Measurements from ENCODE around the gene ATG101.

DNA sequence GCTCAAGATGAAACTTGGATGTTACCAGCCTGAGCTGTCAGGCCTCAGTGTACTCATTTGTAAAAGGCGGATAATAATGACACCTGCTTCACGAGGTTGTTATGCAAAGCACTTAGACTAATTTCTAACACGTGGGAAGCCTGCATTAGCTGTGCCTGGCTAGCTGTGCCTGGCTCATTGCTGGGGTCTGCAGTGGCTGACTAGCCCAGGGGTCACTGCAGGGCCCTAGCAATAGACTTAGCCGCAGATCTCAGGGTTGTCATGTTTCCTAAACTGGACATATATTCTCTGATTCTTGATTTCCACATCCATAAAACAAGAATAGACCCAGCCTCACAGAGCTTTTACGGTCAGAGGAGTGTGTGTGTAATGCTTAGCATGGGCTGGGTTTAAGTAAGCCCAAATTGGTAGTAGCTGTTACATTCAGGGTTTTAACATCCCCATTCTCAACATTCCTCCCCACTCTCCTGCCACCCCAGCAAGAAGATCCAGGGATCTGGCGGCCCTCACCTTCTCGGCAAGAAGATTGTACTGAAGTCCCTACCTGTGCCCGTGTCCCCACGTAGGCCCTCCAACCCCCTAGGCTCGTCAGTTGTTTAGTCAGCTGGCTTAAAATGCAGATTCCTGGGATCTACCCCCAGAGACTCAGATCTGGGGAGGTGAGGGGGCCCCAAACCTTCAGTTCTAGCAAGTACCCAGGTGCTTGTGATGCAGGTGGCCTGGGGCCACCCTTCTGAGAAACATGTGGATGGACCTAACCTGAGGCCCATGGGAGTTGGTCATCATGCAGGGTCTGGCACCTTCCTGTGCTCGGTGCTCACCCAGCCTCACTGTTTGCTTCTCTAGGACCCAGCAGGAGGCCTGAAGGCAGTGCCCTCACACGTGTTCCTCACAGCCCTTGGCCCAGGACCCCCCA, 9.9 kb upstream of the ATG101 start:
- TF ChIP-seq, protein P1, sequence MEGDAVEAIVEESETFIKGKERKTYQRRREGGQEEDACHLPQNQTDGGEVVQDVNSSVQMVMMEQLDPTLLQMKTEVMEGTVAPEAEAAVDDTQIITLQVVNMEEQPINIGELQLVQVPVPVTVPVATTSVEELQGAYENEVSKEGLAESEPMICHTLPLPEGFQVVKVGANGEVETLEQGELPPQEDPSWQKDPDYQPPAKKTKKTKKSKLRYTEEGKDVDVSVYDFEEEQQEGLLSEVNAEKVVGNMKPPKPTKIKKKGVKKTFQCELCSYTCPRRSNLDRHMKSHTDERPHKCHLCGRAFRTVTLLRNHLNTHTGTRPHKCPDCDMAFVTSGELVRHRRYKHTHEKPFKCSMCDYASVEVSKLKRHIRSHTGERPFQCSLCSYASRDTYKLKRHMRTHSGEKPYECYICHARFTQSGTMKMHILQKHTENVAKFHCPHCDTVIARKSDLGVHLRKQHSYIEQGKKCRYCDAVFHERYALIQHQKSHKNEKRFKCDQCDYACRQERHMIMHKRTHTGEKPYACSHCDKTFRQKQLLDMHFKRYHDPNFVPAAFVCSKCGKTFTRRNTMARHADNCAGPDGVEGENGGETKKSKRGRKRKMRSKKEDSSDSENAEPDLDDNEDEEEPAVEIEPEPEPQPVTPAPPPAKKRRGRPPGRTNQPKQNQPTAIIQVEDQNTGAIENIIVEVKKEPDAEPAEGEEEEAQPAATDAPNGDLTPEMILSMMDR (IDR thresholded peaks at IDR 0.05; ENCODE audit: low read depth, low read length, missing input control) = no peak
- TF ChIP-seq JUND (IDR thresholded peaks at IDR 0.05) (no peak), GABPA (IDR thresholded peaks at IDR 0.05 in 1 of 2, conservative IDR thresholded peaks at IDR 0.05 in 1 of 2) (no peak), RAD21 (IDR thresholded peaks at IDR 0.05) (no peak), SP1 (IDR thresholded peaks at IDR 0.05) (no peak), EGR1 (IDR thresholded peaks at IDR 0.05; ENCODE audit: low read depth in 2 of 2) (no peak), TAF1 (conservative IDR thresholded peaks at IDR 0.05) (no peak)
- TF ChIP-seq, protein P2, sequence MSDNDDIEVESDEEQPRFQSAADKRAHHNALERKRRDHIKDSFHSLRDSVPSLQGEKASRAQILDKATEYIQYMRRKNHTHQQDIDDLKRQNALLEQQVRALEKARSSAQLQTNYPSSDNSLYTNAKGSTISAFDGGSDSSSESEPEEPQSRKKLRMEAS (IDR thresholded peaks at IDR 0.05) = no peak
- TF ChIP-seq, protein P3, sequence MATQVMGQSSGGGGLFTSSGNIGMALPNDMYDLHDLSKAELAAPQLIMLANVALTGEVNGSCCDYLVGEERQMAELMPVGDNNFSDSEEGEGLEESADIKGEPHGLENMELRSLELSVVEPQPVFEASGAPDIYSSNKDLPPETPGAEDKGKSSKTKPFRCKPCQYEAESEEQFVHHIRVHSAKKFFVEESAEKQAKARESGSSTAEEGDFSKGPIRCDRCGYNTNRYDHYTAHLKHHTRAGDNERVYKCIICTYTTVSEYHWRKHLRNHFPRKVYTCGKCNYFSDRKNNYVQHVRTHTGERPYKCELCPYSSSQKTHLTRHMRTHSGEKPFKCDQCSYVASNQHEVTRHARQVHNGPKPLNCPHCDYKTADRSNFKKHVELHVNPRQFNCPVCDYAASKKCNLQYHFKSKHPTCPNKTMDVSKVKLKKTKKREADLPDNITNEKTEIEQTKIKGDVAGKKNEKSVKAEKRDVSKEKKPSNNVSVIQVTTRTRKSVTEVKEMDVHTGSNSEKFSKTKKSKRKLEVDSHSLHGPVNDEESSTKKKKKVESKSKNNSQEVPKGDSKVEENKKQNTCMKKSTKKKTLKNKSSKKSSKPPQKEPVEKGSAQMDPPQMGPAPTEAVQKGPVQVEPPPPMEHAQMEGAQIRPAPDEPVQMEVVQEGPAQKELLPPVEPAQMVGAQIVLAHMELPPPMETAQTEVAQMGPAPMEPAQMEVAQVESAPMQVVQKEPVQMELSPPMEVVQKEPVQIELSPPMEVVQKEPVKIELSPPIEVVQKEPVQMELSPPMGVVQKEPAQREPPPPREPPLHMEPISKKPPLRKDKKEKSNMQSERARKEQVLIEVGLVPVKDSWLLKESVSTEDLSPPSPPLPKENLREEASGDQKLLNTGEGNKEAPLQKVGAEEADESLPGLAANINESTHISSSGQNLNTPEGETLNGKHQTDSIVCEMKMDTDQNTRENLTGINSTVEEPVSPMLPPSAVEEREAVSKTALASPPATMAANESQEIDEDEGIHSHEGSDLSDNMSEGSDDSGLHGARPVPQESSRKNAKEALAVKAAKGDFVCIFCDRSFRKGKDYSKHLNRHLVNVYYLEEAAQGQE (IDR thresholded peaks at IDR 0.05) = no peak
- TF ChIP-seq, protein P4, sequence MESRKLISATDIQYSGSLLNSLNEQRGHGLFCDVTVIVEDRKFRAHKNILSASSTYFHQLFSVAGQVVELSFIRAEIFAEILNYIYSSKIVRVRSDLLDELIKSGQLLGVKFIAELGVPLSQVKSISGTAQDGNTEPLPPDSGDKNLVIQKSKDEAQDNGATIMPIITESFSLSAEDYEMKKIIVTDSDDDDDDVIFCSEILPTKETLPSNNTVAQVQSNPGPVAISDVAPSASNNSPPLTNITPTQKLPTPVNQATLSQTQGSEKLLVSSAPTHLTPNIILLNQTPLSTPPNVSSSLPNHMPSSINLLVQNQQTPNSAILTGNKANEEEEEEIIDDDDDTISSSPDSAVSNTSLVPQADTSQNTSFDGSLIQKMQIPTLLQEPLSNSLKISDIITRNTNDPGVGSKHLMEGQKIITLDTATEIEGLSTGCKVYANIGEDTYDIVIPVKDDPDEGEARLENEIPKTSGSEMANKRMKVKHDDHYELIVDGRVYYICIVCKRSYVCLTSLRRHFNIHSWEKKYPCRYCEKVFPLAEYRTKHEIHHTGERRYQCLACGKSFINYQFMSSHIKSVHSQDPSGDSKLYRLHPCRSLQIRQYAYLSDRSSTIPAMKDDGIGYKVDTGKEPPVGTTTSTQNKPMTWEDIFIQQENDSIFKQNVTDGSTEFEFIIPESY (IDR thresholded peaks at IDR 0.05) = no peak

Data from liver (tissue), 3 donors.